MM.1S (cell line): ENCODE results near the gene NIPBL.

Experiments used
- CTCF ChIP-seq: fragments of 300-600 bp; sonication (generic); IDR thresholded peaks from 2 replicates; pipeline ENCODE4 v1.5.1; 2016; ENCODE audit warnings: antibody characterized with exemption, low read length, mixed read lengths
- EZH2 ChIP-seq: fragments of 300-600 bp; sonication (generic); optimal IDR thresholded peaks from 2 replicates; pipeline ENCODE3; 2017; ENCODE audit warnings: low read depth, mild to moderate bottlenecking, antibody characterized with exemption, low read length, mixed read lengths

DNA sequence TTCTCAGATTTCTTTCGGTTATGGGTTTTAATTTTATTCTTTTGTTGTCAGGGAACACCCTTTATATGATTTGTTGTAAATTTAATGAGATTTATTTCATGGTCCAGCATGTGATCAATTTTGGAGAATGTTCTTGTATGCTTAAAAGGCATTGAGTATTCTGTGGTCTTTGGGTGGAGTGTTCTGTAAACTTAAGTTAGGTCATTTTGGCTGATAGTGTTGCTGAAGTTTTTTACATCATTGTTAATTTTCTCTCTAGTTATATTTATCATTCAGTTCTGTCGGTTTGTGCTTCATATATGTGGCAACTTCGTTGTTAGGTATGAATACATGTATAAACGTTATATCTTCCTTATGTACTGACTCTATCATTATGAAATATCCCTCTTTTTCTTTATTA lies 55.5 kb downstream of the NIPBL start:
- TF ChIP-seq CTCF (no peak), EZH2 (no peak)
